Measurements from ENCODE around the gene OTOS.

The OTOS gene

DNA sequence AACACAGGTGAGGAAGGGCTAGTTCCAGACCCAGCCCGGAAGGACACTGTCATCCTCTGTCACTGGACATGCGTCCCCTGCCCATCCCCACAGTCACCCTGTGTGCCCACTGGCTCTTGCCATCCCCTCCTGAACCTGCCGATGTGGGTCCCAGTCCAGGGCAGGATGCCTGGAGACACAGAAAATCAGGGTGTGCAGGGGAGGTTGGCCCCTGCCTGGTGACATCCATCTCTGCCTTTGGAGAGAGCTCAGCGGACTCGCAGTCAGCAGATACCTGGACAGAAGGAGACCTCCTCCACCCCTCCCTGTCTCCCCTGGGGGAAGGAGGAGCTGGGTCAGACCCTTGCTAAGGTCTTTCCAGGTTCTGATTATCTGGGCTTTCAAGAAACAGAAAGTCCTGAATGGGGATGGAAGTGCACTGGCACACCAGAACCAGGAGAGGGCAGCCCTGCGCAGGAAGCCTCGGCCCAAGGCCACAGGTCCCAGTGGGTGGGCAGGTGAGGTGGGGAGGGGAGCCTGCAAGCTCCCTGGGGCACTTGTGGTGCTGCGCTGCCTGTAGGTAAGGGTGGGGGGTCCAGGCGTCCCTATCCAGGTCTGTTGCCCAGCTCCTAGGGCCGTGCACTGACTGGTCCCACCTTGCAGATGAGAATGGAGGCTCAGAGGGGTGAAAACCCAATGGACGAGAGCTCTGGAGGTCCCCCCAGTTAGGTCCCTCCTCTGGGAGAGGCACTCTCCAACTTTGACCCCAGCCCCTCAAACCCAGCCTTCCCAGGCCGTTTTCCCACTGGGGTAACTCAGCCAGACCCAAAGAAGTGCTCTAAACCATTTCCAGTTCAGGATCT, 9.7 kb upstream of the OTOS start:
- peak; percentile 17 for DNase-seq

GRCh38 chr2:240147911-240148587, 7.6 kb upstream of the OTOS start:
- no peak for DNase-seq

DNA sequence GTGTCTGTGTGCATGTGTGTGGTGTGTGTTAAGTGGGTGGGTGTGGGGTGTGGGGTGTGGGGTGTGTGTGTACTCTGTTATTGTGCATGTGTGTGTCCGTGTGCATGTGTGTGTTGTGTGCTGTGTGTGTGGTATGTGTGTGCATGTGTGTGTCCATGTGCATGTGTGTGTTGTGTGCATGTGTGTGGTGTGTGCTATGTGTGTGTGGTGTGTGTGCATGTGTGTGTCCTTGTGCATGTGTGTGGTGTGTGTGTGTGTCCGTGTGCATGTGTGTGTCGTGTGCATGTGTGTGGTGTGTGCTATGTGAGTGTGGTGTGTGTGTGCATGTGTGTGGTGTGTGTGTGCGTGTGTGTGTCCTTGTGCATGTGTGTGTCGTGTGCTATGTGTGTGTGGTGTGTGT, 6.9 kb upstream of the OTOS start:
- no peak for DNase-seq

DNA sequence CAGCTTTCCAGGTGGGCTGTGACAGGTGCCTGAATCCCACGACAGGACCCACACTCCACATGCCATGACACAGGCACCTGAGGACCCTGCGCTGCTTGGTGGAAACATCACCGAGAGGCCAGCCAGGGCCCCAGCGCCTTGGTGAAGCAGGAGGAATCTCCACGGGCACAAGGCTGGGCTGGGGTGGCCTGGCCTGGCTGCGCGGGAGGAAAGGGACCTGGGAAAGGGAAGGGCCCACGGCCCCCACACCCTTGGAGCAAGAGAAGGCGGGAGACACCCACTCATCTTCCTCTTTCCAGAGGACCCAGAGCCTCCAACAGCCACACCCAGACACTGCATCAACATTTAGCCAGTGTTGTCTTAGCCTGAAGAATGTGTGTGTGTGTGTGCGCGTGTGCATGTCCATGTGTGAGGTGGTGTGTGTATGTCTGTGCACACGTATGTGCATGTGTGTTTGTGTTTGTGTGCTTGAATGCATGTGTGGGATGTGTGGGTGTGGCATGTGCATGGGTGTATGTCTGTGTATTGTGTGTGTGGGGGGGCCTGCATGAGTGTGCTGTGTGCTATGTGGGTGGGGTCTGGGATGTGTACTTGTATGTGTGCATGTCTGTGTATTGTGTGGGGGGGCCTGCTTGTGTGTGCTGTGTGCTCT, 6.3 kb upstream of the OTOS start:
- DNase-seq: no peak

DNA sequence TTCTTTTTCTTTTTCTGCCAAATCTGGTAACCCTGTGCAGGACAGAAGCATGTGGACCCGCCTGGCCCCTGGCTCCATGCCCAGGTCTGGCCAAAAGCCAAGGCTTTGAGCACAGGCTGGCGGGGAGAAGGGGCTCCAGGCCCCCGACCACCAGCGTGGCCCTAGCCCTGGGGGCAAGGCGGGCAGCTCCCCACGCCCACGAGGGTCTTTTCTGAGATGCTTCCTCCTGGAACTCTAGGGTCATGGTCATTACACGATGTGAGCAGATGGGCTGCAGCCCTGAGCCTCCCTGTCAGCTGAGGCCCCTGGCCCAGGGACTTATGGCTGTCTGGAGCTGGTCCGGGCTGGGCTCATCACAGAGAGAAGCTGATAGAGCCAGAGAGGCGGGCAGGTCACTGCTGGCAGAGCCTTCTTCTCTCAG, 5.7 kb upstream of the OTOS start:
- DNase-seq: no peak

GRCh38 chr2:240145461-240145860, 5.0 kb upstream of the OTOS start:
- DNase-seq: no peak

DNA sequence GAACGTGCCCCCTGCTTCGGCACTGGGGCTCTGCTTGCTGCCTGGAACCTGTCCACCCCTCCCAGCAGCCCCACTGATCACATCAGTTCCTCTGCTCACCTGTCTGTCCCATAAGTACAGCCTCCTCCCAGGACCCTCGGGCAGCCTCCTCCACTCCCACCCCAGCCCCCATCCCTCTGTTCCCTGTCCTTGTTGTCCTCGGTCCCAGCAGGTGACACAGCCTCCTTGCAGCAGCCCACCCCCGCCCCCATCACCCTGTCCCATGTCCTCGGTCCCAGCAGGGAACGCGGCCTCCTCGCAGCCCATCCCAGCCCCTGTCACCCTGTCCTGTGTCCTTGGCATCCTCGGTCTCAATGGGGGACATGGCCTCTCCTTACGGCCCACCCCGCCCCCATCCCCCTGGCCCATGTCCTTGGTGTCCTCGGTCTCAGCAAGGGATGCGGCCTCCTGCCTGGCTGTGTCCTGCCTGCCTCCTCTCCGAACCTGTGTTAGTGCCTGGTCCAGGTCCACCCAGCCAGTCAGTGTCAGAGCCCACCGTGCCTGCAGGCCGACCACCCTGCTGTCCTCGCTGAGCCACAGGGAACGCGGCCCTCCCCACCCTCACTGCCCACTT, 4.3 kb upstream of the OTOS start:
- no peak for DNase-seq

GRCh38 chr2:240143801-240144648, 3.6 kb upstream of the OTOS start:
- no peak for DNase-seq

DNA sequence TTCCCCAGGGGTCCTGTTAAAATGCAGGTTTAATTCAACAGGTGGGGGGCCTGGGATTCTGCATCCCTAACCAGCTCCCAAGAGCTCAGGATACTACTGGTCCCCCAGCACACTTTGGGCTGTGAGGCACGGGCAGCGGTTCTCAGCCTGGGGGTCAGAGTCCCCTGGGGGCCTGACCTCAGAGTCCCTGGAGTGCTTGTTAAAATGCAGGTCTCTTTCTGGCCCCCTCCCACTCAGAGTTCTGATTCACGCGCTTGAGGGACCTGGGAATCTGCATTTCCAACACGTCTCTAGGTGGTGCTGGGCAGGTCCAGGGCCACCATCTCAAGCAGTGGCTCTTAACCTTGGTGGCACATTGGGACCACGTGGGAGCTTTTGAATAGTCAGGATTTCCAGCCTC, 2.8 kb upstream of the OTOS start:
- DNase-seq: no peak

- DNase-seq: no peak
These were observed 2.4 kb upstream of the OTOS start for GRCh38 chr2:240142859-240143258.

GRCh38 chr2:240142256-240142775, 1.9 kb upstream of the OTOS start:
- DNase-seq: no peak

DNA sequence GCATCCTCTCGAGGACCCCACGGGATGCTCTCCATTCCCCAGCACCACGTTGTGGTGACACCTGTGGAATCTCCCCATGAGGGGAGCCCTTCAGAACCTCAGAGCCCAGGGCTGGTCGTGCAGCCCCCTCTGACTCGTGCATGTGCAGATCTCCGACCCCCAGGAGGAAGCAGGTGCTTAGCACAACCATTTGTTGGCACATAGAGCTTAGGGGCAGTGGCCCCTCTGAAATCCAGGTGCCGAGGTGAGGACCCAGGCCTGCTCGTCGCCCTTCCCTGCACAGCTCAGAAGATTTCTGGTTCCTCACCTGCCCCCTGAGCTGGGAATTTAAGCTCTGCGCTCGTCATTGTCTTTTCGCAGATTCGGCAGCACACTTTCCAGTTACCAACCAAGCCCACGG, 1.3 kb upstream of the OTOS start:
- no peak for DNase-seq

DNA sequence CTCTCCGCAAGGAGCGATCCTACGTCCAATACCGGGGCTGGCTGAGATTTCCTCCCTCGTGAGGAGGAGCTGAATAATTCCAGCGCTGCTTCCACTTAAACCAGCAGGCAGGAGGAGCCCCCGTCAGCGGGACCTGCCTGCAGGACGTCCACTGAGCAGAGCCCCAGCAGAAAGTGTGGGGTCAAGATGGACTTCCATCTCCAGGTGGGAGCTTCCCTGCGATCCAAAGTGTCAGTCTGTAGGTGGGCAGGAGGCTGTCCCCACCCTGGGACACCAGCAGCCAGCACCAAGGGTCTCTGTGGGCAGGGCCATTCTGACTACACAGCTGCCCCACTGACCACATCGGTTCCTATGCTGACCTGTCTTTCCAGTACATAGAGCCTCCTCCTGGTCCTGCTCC, 462 bp upstream of the OTOS start:
- no peak for DNase-seq

- no peak for DNase-seq
These were observed 628 bp downstream of the OTOS start for GRCh38 chr2:240139666-240140393.

DNA sequence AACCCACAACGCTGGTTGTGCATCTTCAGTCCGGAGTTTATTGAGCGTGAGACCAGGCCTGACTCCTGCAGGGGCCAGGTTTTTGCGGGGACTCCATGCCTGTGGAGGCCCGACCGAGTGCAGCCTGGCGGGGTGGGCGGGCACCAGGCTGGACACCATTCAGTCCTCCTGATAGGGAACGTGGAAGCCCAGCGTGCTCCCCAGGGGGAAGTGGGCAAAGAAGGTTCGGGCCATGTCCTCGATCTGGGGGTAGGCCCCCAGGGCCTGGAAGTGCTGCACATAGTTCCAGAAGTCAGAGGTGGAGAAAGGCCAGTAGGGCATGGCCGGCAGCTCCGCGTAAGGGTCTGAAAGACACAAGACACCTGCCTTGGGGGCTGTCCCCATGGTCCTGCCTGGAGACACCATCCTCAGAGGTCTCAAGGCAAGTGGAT, 1.4 kb downstream of the OTOS start:
- DNase-seq: no peak

GRCh38 chr2:240138254-240138984, 2.0 kb downstream of the OTOS start:
- DNase-seq: no peak

GRCh38 chr2:240137596-240138253, 2.7 kb downstream of the OTOS start:
- DNase-seq: no peak

- no peak for DNase-seq
These were observed 3.7 kb downstream of the OTOS start for GRCh38 chr2:240136671-240137292.

GRCh38 chr2:240136013-240136670, 4.3 kb downstream of the OTOS start, which contains the start of gene COPS9:
Gene COPS9 (minus strand): TSS chr2:240136305. CDS start chr2:240136284, 21 bp downstream.
- DNase-seq: peak; percentile 89
